ENCODE data around the gene TFAP2E.

DNA sequence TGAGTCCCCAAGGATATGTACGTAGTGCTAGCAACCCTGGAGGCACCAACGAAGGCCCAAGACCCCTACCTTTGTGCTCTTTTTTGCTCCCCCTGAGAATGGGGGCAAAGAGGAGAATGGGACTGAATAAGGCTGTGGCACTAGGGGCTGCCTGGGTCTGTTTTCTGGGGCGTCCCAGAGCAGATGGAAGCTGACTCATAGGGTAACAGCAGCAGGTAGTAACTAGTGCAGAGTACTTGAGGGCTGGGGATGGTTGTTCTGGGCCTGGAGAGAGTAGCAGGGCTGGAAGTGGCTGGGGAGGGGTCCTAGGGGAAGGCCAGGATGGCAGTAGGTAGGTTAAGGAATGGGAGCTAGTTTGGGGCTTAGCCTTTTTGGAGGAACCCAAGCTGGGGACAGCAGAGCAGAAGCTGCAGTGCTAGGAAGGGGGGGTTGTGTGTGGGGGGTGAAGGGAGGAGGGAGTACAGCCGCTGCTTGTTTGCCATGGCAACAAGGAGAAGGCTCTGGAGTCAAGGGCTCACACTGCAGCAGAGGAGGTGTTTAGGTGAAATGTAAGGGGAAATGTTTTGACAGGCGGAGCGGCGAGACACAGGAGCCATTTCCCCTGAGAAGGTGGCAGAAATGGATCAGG, 13.7 kb upstream of the TFAP2E start:
- TF ChIP-seq, protein P1, sequence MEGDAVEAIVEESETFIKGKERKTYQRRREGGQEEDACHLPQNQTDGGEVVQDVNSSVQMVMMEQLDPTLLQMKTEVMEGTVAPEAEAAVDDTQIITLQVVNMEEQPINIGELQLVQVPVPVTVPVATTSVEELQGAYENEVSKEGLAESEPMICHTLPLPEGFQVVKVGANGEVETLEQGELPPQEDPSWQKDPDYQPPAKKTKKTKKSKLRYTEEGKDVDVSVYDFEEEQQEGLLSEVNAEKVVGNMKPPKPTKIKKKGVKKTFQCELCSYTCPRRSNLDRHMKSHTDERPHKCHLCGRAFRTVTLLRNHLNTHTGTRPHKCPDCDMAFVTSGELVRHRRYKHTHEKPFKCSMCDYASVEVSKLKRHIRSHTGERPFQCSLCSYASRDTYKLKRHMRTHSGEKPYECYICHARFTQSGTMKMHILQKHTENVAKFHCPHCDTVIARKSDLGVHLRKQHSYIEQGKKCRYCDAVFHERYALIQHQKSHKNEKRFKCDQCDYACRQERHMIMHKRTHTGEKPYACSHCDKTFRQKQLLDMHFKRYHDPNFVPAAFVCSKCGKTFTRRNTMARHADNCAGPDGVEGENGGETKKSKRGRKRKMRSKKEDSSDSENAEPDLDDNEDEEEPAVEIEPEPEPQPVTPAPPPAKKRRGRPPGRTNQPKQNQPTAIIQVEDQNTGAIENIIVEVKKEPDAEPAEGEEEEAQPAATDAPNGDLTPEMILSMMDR (IDR thresholded peaks at IDR 0.05; ENCODE audit: poor library complexity) = no peak
- TF ChIP-seq EZH2 (IDR thresholded peaks at IDR 0.05; ENCODE audit: borderline replicate concordance) = no peak
